Choroid plexus epithelial cell (primary cell): ENCODE results near the gene OR2G2.

Source experiments
- DNase-seq: peaks from one replicate; pipeline ENCODE4 v3.0.0-alpha.2; 2010; ENCODE audit warnings: low read depth
- H3K4me3 ChIP-seq: 2 replicates; pipeline ENCODE4 v1.5.1; 2011; ENCODE audit warnings: low read depth, mild to moderate bottlenecking, control low read depth, low read length, moderate library complexity
- CTCF ChIP-seq: conservative IDR thresholded peaks from 2 replicates; pipeline ENCODE4 v1.5.1; 2011; ENCODE audit warnings: low read depth, mild to moderate bottlenecking, control low read depth, inconsistent platforms, low read length, moderate library complexity

OR2G2 gene, protein sequence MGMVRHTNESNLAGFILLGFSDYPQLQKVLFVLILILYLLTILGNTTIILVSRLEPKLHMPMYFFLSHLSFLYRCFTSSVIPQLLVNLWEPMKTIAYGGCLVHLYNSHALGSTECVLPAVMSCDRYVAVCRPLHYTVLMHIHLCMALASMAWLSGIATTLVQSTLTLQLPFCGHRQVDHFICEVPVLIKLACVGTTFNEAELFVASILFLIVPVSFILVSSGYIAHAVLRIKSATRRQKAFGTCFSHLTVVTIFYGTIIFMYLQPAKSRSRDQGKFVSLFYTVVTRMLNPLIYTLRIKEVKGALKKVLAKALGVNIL

GRCh38 chr1:247588060-247588459 lies at the start of gene OR2G2:
Gene OR2G2, plus strand, starts transcription at chr1:247588360. Its CDS starts 0 bp downstream, at chr1:247588360.
- no peak within 1 kb of the TSS for H3K4me3 ChIP-seq
- DNase-seq: no peak
- TF ChIP-seq CTCF: no peak

GRCh38 chr1:247538561-247538960 lies 49.6 kb upstream of the OR2G2 start:
- no peak for DNase-seq
- no peak overlapping the region for H3K4me3 ChIP-seq
- TF ChIP-seq CTCF: no peak

- no peak for DNase-seq
- TF ChIP-seq CTCF: no peak
- no peak overlapping the region for H3K4me3 ChIP-seq
These were observed 48.9 kb upstream of the OR2G2 start for GRCh38 chr1:247539215-247539614.

GRCh38 chr1:247540581-247540980 lies 47.6 kb upstream of the OR2G2 start:
- no peak for TF ChIP-seq CTCF
- H3K4me3 ChIP-seq: no peak overlapping the region
- DNase-seq: no peak

GRCh38 chr1:247542811-247543210 lies 45.3 kb upstream of the OR2G2 start:
- TF ChIP-seq CTCF: no peak
- DNase-seq: no peak
- no peak overlapping the region for H3K4me3 ChIP-seq

GRCh38 chr1:247548092-247548491 lies 40.1 kb upstream of the OR2G2 start:
- DNase-seq: no peak
- H3K4me3 ChIP-seq: no peak overlapping the region
- no peak for TF ChIP-seq CTCF

DNA sequence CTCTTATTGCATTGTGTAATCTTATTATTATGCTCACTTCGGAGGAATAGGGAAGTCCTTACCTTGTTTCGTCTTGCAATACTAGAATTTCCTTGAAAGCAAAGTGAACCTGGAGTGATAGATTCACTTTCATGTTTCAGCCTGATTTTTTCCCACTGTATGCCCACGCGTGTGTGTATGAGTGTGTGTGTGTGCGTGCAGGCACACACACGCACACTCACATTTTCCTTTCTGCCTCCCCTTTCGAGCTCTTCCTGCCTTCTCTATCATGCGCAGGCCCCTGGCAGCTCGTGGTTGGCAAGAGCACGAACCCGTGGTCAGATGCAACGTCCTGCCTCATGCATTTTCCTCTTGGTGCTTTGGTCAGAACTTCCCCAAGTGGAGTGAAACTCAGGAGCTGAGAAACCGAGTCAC lies 39.4 kb upstream of the OR2G2 start, which contains the start of gene GCSAML:
Gene GCSAML (plus strand): TSS at position 366 of the 414 bp plus-strand sequence. CDS start 58 bp downstream, outside the sequence.
- TF ChIP-seq CTCF: no peak
- no peak within 1 kb of the TSS for H3K4me3 ChIP-seq
- DNase-seq: no peak
